ENCODE results near the gene ID2. TPM values are rescaled to one million over a fixed set of nuclear protein-coding genes. Genes with fewer than 3 reads are reported as not detected.

The ID2 gene
- total RNA-seq, 1 experiment from 2014 or later = 249 TPM

DNA sequence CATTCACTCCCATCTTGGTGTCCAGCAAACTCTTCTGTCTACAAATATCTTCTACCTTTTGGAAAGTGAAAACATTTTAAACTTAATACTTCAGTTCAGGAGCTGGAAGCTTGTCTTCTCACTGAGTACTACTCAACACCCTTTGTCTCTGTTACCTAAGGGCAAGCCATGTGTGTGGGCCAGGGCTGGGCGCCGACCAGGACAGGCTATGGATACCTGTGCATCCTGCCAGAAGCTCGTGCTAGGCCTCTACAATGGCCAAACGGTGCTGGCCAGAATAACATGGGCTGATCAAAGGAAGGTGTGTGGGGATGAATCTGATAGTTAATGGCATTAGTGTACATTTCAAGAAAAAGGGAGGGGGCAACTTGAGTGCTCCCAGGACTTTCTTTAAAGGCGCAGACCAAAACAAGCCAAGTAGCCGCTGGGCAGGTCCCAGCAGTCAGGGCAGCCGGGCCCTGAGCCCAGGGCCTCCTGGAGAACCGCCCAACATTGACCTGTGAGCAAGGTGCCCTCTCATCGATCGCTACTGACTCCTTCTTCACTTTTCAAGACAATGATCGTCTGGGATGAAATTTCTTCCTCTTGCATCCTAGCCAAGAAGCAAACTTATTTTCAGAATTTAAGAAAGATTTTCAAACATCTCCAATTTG lies 29.0 kb upstream of the ID2 start:
- no peaks in the 10 kb centered on the region for H3K4me1 ChIP-seq (ENCODE audit: insufficient read depth, low read length, poor library complexity, severe bottlenecking)
- H3K27ac ChIP-seq (ENCODE audit: low read depth, low read length, poor library complexity, severe bottlenecking) = no peak overlapping the region
- intact Hi-C loops (cut with micrococcal nuclease; ENCODE audit: unreplicated experiment) = no loop called here
- H3K9me3 ChIP-seq (ENCODE audit: low read depth, low read length, poor library complexity, severe bottlenecking) = no peaks in the 10 kb centered on the region
- ChIA-PET CTCF (no interaction called here), POLR2A (ENCODE audit: low non-redundant PET) (no interaction called here)
- H3K4me3 ChIP-seq (ENCODE audit: low read depth, low read length, poor library complexity, severe bottlenecking) = no peak overlapping the region
- DNase-seq (ENCODE audit: low spot score) = no peak
- TF ChIP-seq, protein P1, sequence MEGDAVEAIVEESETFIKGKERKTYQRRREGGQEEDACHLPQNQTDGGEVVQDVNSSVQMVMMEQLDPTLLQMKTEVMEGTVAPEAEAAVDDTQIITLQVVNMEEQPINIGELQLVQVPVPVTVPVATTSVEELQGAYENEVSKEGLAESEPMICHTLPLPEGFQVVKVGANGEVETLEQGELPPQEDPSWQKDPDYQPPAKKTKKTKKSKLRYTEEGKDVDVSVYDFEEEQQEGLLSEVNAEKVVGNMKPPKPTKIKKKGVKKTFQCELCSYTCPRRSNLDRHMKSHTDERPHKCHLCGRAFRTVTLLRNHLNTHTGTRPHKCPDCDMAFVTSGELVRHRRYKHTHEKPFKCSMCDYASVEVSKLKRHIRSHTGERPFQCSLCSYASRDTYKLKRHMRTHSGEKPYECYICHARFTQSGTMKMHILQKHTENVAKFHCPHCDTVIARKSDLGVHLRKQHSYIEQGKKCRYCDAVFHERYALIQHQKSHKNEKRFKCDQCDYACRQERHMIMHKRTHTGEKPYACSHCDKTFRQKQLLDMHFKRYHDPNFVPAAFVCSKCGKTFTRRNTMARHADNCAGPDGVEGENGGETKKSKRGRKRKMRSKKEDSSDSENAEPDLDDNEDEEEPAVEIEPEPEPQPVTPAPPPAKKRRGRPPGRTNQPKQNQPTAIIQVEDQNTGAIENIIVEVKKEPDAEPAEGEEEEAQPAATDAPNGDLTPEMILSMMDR (conservative IDR thresholded peaks at IDR 0.05; ENCODE audit: low read depth, low read length) = no peak
- H3K36me3 ChIP-seq (ENCODE audit: insufficient read depth, low read length, poor library complexity, severe bottlenecking) = no peaks in the 10 kb centered on the region
- no TSS peak for BruUV-seq (replicated peaks)
- H3K27me3 ChIP-seq (replicated peaks; ENCODE audit: insufficient read depth, low read depth, low read length, poor library complexity) = no peaks in the 10 kb centered on the region

DNA sequence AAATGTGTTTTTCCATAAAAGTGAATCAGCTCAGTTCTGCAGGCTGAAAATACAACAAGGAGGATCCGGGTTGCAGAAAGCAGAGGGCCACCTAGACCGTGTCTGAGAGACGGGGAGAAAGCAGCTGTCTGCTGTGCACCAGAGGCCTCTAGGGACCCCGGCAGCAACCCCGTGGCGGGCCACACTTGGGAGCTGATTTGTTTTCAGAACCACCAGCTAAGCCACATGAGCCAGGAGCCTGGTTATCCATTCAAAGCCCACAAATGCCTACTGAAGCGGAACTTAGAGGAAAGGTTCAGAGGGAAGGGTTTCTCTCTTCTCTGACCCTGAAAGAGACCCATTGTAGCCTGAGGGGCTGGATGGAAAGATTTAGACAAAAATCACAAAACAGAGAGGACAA lies 28.4 kb upstream of the ID2 start:
- no peak for DNase-seq (ENCODE audit: low spot score)
- CTCF ChIA-PET = no interaction called here

GRCh38 chr2:8654041-8654440 lies 27.8 kb upstream of the ID2 start:
- no peaks in the 10 kb centered on the region for H3K36me3 ChIP-seq (ENCODE audit: insufficient read depth, low read length, poor library complexity, severe bottlenecking)
- CTCF ChIA-PET = no interaction called here

More for the DNA sequence above, 28.4 kb upstream of the ID2 start:
- POLR2A ChIA-PET (ENCODE audit: low non-redundant PET) = no interaction called here
- no peak overlapping the region for H3K4me3 ChIP-seq (ENCODE audit: low read depth, low read length, poor library complexity, severe bottlenecking)
- intact Hi-C loops (cut with micrococcal nuclease; ENCODE audit: unreplicated experiment) = no loop called here
- no peaks in the 10 kb centered on the region for H3K4me1 ChIP-seq (ENCODE audit: insufficient read depth, low read length, poor library complexity, severe bottlenecking)
- no peaks in the 10 kb centered on the region for H3K36me3 ChIP-seq (ENCODE audit: insufficient read depth, low read length, poor library complexity, severe bottlenecking)
- H3K9me3 ChIP-seq (ENCODE audit: low read depth, low read length, poor library complexity, severe bottlenecking) = no peaks in the 10 kb centered on the region
- TF ChIP-seq, protein P1 (conservative IDR thresholded peaks at IDR 0.05; ENCODE audit: low read depth, low read length) = no peak
- no peak for TF ChIP-seq EZH2 (IDR thresholded peaks at IDR 0.05; ENCODE audit: borderline replicate concordance, low read depth, low read length, poor library complexity, severe bottlenecking)
- no peak overlapping the region for H3K27ac ChIP-seq (ENCODE audit: low read depth, low read length, poor library complexity, severe bottlenecking)
- no TSS peak for BruUV-seq (replicated peaks)
- H3K27me3 ChIP-seq (replicated peaks; ENCODE audit: insufficient read depth, low read depth, low read length, poor library complexity) = no peaks in the 10 kb centered on the region

More at GRCh38 chr2:8654041-8654440, 27.8 kb upstream of the ID2 start:
- DNase-seq (ENCODE audit: low spot score) = no peak
- Histone ChIP-seq H3K27ac (ENCODE audit: low read depth, low read length, poor library complexity, severe bottlenecking) (no peak overlapping the region), H3K9me3 (ENCODE audit: low read depth, low read length, poor library complexity, severe bottlenecking) (no peaks in the 10 kb centered on the region), H3K4me3 (ENCODE audit: low read depth, low read length, poor library complexity, severe bottlenecking) (no peak overlapping the region), H3K27me3 (replicated peaks; ENCODE audit: insufficient read depth, low read depth, low read length, poor library complexity) (no peaks in the 10 kb centered on the region), H3K4me1 (ENCODE audit: insufficient read depth, low read length, poor library complexity, severe bottlenecking) (no peaks in the 10 kb centered on the region)
- TF ChIP-seq EZH2 (IDR thresholded peaks at IDR 0.05; ENCODE audit: borderline replicate concordance, low read depth, low read length, poor library complexity, severe bottlenecking) = no peak
- TF ChIP-seq, protein P1 (conservative IDR thresholded peaks at IDR 0.05; ENCODE audit: low read depth, low read length) = no peak
- POLR2A ChIA-PET (ENCODE audit: low non-redundant PET) = no interaction called here
- intact Hi-C loops (cut with micrococcal nuclease; ENCODE audit: unreplicated experiment) = no loop called here
- no TSS peak for BruUV-seq (replicated peaks)
